PC-3 (cell line): ENCODE measurements around the gene TAS1R2. TPM values are rescaled to one million over a fixed set of nuclear protein-coding genes. Genes with fewer than 3 reads are reported as not detected.

Experiments
- ATAC-seq: fragments of 200-7000 bp; cut with Tn5 transposase; 2 replicates; pipeline ENCODE4 v1.9.1; 2020; ENCODE audit warnings: mild to moderate bottlenecking, moderate library complexity
- BruUV-seq: library from RNA; stranded (reverse); fragments of 400-500 nt; replicated peaks from 2 replicates; lab custom pipeline; 2021; lab: Mats Ljungman, UMichigan
- CTCF ChIA-PET: fragments of 300-600 bp; sonication (Branson Sonifier 250); formaldehyde crosslinking; loops from one replicate; lab custom pipeline; 2022; ENCODE audit warnings: antibody characterized with exemption; lab: Charles Lee
- POLR2A ChIA-PET: fragments of 300-600 bp; sonication (Branson Sonifier 250); formaldehyde crosslinking; loops from one replicate; lab custom pipeline; 2022; ENCODE audit warnings: antibody characterized with exemption; ENCODE audit not compliant: unreplicated experiment; lab: Charles Lee
- DNase-seq: peaks from one replicate; pipeline ENCODE4 v3.0.0-alpha.2; 2015
- H2AFZ ChIP-seq: fragments of 300-600 bp; sonication (generic); 2 replicates; pipeline ENCODE4 v1.6.0; 2016; ENCODE audit warnings: antibody characterized with exemption, low read length
- H3F3A ChIP-seq: fragments of 300-600 bp; sonication (generic); one replicate; pipeline ENCODE4 v1.6.0; 2017; ENCODE audit warnings: antibody characterized with exemption, low read length, control low read depth, mild to moderate bottlenecking; ENCODE audit not compliant: unreplicated experiment
- H3K27ac ChIP-seq: fragments of 300-600 bp; sonication (generic); 2 replicates; pipeline ENCODE4 v1.5.1; 2016; ENCODE audit warnings: mild to moderate bottlenecking, low read length
- H3K27me3 ChIP-seq: fragments of 300-600 bp; sonication (generic); 2 replicates; pipeline ENCODE4 v1.6.1; 2016; ENCODE audit warnings: low read length, mixed read lengths
- H3K36me3 ChIP-seq: fragments of 300-600 bp; sonication (generic); 2 replicates; pipeline ENCODE4 v1.6.1; 2016; ENCODE audit warnings: low read depth, mixed run types, low read length, mixed read lengths
- H3K4me1 ChIP-seq: fragments of 300-600 bp; sonication (generic); 2 replicates; pipeline ENCODE4 v1.5.1; 2016; ENCODE audit warnings: low read length; ENCODE audit not compliant: insufficient read depth
- H3K4me2 ChIP-seq: fragments of 300-600 bp; sonication (generic); 2 replicates; pipeline ENCODE4 v1.6.0; 2016; ENCODE audit warnings: low read length
- H3K4me3 ChIP-seq: fragments of 300-600 bp; sonication (generic); 2 replicates; pipeline ENCODE4 v1.5.1; 2016; ENCODE audit warnings: mild to moderate bottlenecking, low read length, mixed read lengths
- H3K79me2 ChIP-seq: fragments of 300-600 bp; sonication (generic); 2 replicates; pipeline ENCODE4 v1.6.1; 2017; ENCODE audit warnings: low read length, mixed read lengths
- H3K9ac ChIP-seq: fragments of 300-600 bp; sonication (generic); 2 replicates; pipeline ENCODE4 v1.6.0; 2016; ENCODE audit warnings: mild to moderate bottlenecking, low read length
- H3K9me2 ChIP-seq: fragments of 300-600 bp; sonication (generic); replicated peaks from 2 replicates; pipeline ENCODE4 v1.6.1; 2016; ENCODE audit warnings: mixed run types, low read length, mixed read lengths
- H3K9me3 ChIP-seq: fragments of 300-600 bp; sonication (generic); 2 replicates; pipeline ENCODE4 v1.6.1; 2016; ENCODE audit warnings: low read length, mixed read lengths
- H4K20me1 ChIP-seq: fragments of 300-600 bp; sonication (generic); 2 replicates; pipeline ENCODE4 v1.6.1; 2016; ENCODE audit warnings: low read length, mixed read lengths
- EZH2 ChIP-seq: fragments of 300-600 bp; sonication (generic); IDR thresholded peaks from one replicate; pipeline ENCODE4 v1.6.1; 2017; ENCODE audit warnings: antibody characterized with exemption, mild to moderate bottlenecking, low read length; ENCODE audit not compliant: unreplicated experiment
- EZH2phosphoT487 ChIP-seq: fragments of 300-600 bp; sonication (generic); IDR thresholded peaks from 2 replicates; pipeline ENCODE4 v1.6.1; 2018; ENCODE audit warnings: mild to moderate bottlenecking, antibody characterized with exemption, low read length, borderline replicate concordance
- intact Hi-C: fragments of 100-400 bp; cut with micrococcal nuclease; formaldehyde crosslinking; loops from 2 replicates; pipeline ENCODE4 v1.9.0; 2023
- total RNA-seq: library from RNA; depleted of rRNA; stranded (reverse); fragments of >200 nt; gene quantifications from 2 replicates; pipeline ENCODE4 v1.2.3, GENCODE V29; 2014
- TF ChIP-seq, protein P1 (sequence below): fragments of 300-600 bp; sonication (generic); conservative IDR thresholded peaks from 2 replicates; pipeline ENCODE4 v1.5.1; 2017; ENCODE audit warnings: antibody characterized with exemption, low read depth, mild to moderate bottlenecking, low read length

Gene TAS1R2
- total RNA-seq, 1 experiment from 2014 or later: not detected

DNA sequence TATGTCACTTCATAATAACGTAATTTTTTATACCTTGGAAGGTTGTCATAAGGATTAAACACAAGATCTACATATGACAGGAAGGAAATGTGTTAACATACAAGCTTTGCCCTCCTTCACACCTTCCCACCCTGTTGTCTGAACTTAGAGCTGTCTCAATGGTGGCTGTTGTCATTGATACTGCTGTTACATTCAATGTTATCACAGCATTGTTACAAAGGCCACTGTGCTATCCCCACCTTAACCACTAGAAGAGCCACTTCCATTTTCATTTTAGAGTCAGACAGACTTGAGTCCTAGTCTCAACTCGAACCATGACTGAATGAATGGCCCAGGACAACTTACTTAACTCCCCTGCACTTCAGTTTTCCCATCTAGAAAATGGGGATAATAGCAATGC is 31.2 kb downstream of the TAS1R2 start:
- Histone ChIP-seq H3K27ac (no peak overlapping the region), H3K36me3 (no peaks in the 10 kb centered on the region), H3K9ac (no peak overlapping the region), H3K9me3 (no peaks in the 10 kb centered on the region), H3F3A (no peaks in the 10 kb centered on the region), H2AFZ (no peak overlapping the region), H3K9me2 (no peaks in the 10 kb centered on the region), H3K4me3 (no peak overlapping the region), H3K27me3 (0 out of 2 replicates have a peak, but pooled peaks cover 6% of the 10 kb centered on the region), H4K20me1 (no peaks in the 10 kb centered on the region), H3K4me1 (no peaks in the 10 kb centered on the region), H3K79me2 (no peaks in the 10 kb centered on the region), H3K4me2 (no peak overlapping the region)
- DNase-seq: peak; percentile 7
- TF ChIP-seq EZH2 (no peak), EZH2phosphoT487 (no peak)
- TF ChIP-seq, protein P1, sequence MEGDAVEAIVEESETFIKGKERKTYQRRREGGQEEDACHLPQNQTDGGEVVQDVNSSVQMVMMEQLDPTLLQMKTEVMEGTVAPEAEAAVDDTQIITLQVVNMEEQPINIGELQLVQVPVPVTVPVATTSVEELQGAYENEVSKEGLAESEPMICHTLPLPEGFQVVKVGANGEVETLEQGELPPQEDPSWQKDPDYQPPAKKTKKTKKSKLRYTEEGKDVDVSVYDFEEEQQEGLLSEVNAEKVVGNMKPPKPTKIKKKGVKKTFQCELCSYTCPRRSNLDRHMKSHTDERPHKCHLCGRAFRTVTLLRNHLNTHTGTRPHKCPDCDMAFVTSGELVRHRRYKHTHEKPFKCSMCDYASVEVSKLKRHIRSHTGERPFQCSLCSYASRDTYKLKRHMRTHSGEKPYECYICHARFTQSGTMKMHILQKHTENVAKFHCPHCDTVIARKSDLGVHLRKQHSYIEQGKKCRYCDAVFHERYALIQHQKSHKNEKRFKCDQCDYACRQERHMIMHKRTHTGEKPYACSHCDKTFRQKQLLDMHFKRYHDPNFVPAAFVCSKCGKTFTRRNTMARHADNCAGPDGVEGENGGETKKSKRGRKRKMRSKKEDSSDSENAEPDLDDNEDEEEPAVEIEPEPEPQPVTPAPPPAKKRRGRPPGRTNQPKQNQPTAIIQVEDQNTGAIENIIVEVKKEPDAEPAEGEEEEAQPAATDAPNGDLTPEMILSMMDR: 0 out of 2 replicates have a peak, but pooled peaks have one; percentile 12
- intact Hi-C loops: no loop called here
- no TSS peak for BruUV-seq
- ATAC-seq: no peak
- POLR2A ChIA-PET: no interaction called here
- CTCF ChIA-PET: no interaction called here

DNA sequence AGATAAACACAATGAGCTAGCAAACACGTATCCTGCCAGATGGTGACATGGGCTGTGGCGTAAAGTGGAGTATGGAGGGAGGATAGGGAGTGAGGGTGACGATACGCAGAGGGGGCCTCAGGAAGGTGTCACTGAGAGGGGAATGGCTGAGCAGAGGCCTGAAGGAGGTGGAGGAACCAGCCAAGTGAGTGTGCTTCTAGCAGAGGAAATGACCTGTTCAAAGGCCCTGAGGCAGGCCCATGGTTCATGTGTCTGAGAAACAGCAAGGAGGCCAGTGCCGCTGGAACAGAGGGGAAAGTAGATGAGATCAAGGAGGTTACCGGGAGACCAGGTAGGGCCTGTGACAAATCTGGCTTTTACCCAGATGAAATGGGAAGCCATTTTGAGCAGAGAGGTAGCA is 36.0 kb downstream of the TAS1R2 start:
- H3K9me3 ChIP-seq: no peaks in the 10 kb centered on the region
- DNase-seq: no peak
- intact Hi-C loops: no loop called here
- CTCF ChIA-PET: no interaction called here
- H3K36me3 ChIP-seq: no peaks in the 10 kb centered on the region
- no peak overlapping the region for H2AFZ ChIP-seq
- no peak overlapping the region for H3K4me3 ChIP-seq
- H3K27ac ChIP-seq: no peak overlapping the region
- POLR2A ChIA-PET: interaction anchor here (0.6 kb wide), 1 partner anchor 40 kb away, joined by 8 read pairs; no protein-coding TSS in a partner anchor
- ATAC-seq: no peak
- H3K27me3 ChIP-seq: peaks cover 17% of the 10 kb centered on the region
- no peaks in the 10 kb centered on the region for H3K79me2 ChIP-seq
- H3F3A ChIP-seq: no peaks in the 10 kb centered on the region
- no peak overlapping the region for H3K9ac ChIP-seq
- H3K4me2 ChIP-seq: no peak overlapping the region
- TF ChIP-seq, protein P1: no peak
- TF ChIP-seq EZH2phosphoT487 (no peak), EZH2 (no peak)
- no peaks in the 10 kb centered on the region for H3K9me2 ChIP-seq
- H3K4me1 ChIP-seq: no peaks in the 10 kb centered on the region
- BruUV-seq: no TSS peak
- H4K20me1 ChIP-seq: no peaks in the 10 kb centered on the region

DNA sequence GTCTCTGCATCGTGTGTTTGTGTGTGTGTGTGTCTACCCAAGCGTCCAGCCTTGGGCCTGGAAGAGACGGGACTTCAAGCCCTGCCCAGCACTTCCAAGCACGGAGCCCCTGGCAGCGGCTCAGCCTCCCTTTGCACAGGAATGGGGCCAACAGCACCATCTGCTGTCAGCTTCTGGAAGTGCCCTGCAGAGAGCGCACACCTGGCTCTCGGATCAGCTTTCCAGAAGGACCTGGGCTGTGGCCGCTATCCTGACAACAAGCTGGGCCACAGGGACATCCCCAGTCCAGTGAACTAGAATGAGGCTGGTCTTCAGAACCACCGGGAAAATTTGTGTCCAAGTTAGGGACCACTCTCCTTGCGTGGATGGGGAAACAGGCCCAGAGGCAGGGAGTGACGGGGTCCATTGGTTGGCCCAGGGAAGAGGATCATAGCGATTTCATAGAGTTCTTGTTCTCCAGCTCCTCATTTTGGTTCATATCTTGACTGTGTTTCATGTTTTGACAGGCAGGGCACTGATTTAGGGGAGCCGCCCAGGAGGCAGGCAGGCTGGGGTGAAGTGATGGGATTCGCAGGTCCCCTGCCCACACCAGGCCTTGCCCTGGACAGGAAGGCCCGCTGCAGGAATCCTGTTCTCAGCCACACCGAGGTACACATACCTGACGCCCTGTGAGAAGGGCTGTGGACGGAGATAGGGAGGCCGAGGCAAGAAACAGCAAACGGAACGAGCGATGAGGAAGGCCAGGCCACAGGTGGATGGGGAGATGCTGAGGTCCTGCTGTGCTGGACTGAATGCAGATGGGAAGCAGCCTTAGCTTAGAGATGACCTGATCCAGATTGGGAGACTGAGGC is 38.4 kb downstream of the TAS1R2 start:
- intact Hi-C loops: loop anchor here (1.0 to 2.0 kb wide), 2 partner anchors 140 to 224 kb away; no protein-coding TSS in a partner anchor
- H3K4me3 ChIP-seq: no peak overlapping the region
- H3K9me3 ChIP-seq: no peaks in the 10 kb centered on the region
- ChIA-PET CTCF (interaction anchor here (1.4 kb wide), 1 partner anchor 224 kb away, joined by 9 read pairs; no protein-coding TSS in a partner anchor), POLR2A (no interaction called here)
- H4K20me1 ChIP-seq: no peaks in the 10 kb centered on the region
- H3K9me2 ChIP-seq: no peaks in the 10 kb centered on the region
- BruUV-seq: no TSS peak
- H3K79me2 ChIP-seq: no peaks in the 10 kb centered on the region
- H2AFZ ChIP-seq: peak overlapping the region; percentile 6; the same call in 1 of the 2 replicates
- peak overlapping the region; percentile 42 for H3K4me2 ChIP-seq
- TF ChIP-seq EZH2: no peak
- TF ChIP-seq, protein P1: peak; percentile 92
- H3K4me1 ChIP-seq: no peaks in the 10 kb centered on the region
- H3K36me3 ChIP-seq: no peaks in the 10 kb centered on the region
- ATAC-seq (peak; percentile 98), DNase-seq (peak; percentile 84)
- H3K9ac ChIP-seq: no peak overlapping the region
- peaks cover 19% of the 10 kb centered on the region for H3K27me3 ChIP-seq
- H3F3A ChIP-seq: no peaks in the 10 kb centered on the region
- no peak overlapping the region for H3K27ac ChIP-seq
